Body of pancreas (tissue), 4 donors: ENCODE data around the gene ANKRD11. TPM values are rescaled to one million over a fixed set of nuclear protein-coding genes. Genes with fewer than 3 reads are reported as not detected.

Source experiments
- ATAC-seq: fragments of 150-250 bp; one replicate; pipeline ENCODE4 v1.9.1; 2016
- DNase-seq, 4 donors: peaks; one replicate each; pipeline ENCODE4 v3.0.0-alpha.2; 2019
- H3K27ac ChIP-seq, 4 donors: fragments of 200-600 bp; sonication (generic); 1 replicate in 3 of 4; 2 replicates in 1 of 4; pipeline versions ENCODE4 v1.5.1 to v1.6.1; 2016 to 2019; ENCODE audit warnings: mild to moderate bottlenecking in 1 of 4, mixed read lengths in 1 of 4, moderate library complexity in 1 of 4
- H3K27me3 ChIP-seq, 2 donors: fragments of 200-600 bp; sonication (generic); one replicate each; pipeline ENCODE4 v1.6.0; 2016; ENCODE audit warnings: mild to moderate bottlenecking in 1 of 2
- H3K36me3 ChIP-seq, 2 donors: fragments of 200-600 bp; sonication (generic); replicated peaks in 1 of 2; 2 replicates each; pipeline ENCODE4 v1.5.1; 2016; ENCODE audit warnings: low read depth in 2 of 2; ENCODE audit not compliant: insufficient read depth in 1 of 2
- H3K4me1 ChIP-seq: fragments of 200-600 bp; sonication (generic); one replicate; pipeline ENCODE4 v1.6.0; 2016
- H3K4me3 ChIP-seq, 2 donors: fragments of 200-600 bp; sonication (generic); 1 replicate in 1 of 2; 2 replicates in 1 of 2; pipeline ENCODE4 v1.5.1; 2016 to 2019
- H3K9me3 ChIP-seq, 3 donors: fragments of 200-600 bp; sonication (generic); 1 replicate in 2 of 3; 2 replicates in 1 of 3; pipeline ENCODE4 v1.5.1; 2016
- CTCF ChIP-seq, 7 experiments: fragments of 450-650 bp in 4 of 7; fragments of 200-600 bp in 3 of 7; sonication (generic) in 3 of 7; IDR thresholded peaks; one replicate each; pipeline ENCODE4 v1.5.1; 2016 to 2019; ENCODE audit warnings: antibody characterized with exemption in 7 of 7
- POLR2A ChIP-seq, 3 donors: fragments of 450-650 bp; IDR thresholded peaks; one replicate each; pipeline ENCODE4 v1.6.1; 2016; ENCODE audit warnings: antibody characterized with exemption in 3 of 3, mild to moderate bottlenecking in 2 of 3
- WGBS, 2 donors: methylation state at CpG; one replicate each; pipeline ENCODE4 v1.1.5; 2017; 5-methylcytosine and 5-hydroxymethylcytosine counted together
- intact Hi-C: fragments of 100-400 bp; cut with DNase I; formaldehyde crosslinking; loops from one replicate; pipeline ENCODE4 v1.15.1; 2023
- total RNA-seq, 2 donors: library from RNA; depleted of rRNA; stranded (reverse); fragments of >200 nt; gene quantifications; one replicate each; pipeline ENCODE4 v1.1.0, GENCODE V29; 2016

ANKRD11 gene
- total RNA-seq, 2 donors from 2014 or later = 52.1 to 97.9 TPM

- Histone ChIP-seq H3K27ac (no peak overlapping the region), H3K9me3 (no peaks in the 10 kb centered on the region), H3K36me3 (no peaks in the 10 kb centered on the region), H3K4me1 (peaks cover 44% of the 10 kb centered on the region), H3K4me3 (no peak overlapping the region), H3K27me3 (no peaks in the 10 kb centered on the region)
- intact Hi-C loops = no loop called here
- ATAC-seq = no peak
- TF ChIP-seq POLR2A (IDR thresholded peaks at IDR 0.05) (no peak), CTCF (IDR thresholded peaks at IDR 0.05) (no peak)
- 77 to 97% methylated on average over 18 to 35 of the region's 35 CpGs for WGBS, 2 donors
- no peak for DNase-seq
Measured at GRCh38 chr16:89341697-89342694, 148.4 kb downstream of the ANKRD11 start.

GRCh38 chr16:89341279-89341678, 149.1 kb downstream of the ANKRD11 start:
- DNase-seq (no peak), ATAC-seq (no peak)
- no peak for TF ChIP-seq CTCF (IDR thresholded peaks at IDR 0.05)
- no peak for TF ChIP-seq POLR2A (IDR thresholded peaks at IDR 0.05)
- Histone ChIP-seq H3K9me3 (no peaks in the 10 kb centered on the region), H3K36me3 (no peaks in the 10 kb centered on the region), H3K4me1 (peaks cover 36% of the 10 kb centered on the region), H3K27me3 (no peaks in the 10 kb centered on the region), H3K27ac (no peak overlapping the region), H3K4me3 (no peak overlapping the region)
- 63 to 65% methylated on average over 4 to 7 of the region's 7 CpGs for WGBS, 2 donors
- intact Hi-C loops = no loop called here

DNA sequence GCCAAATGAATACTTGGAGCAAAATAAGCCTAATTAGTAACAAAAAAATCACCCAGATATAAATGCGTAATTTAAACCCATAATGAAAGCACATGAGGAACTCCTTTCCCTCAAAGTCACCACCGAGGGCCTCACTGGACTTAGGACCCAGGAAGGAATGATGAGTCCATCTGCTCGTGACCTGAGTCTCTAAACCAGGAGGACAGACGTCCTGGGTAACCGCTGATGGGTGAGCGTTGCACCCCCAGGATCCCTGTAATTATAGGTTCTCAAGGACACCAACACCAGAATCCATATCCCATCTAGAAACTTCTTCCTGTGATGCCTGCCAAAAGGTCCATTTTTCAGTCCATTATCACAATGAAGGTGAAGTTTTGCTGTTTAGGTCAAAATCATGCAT, 151.5 kb downstream of the ANKRD11 start:
- ATAC-seq = no peak
- WGBS, 2 donors = 77 to 78% methylated on average over 6 of the region's 6 CpGs
- H3K4me1 ChIP-seq = peaks cover 32% of the 10 kb centered on the region
- peak in 1 of 4 donors; percentile 4 for DNase-seq
- no peak for TF ChIP-seq CTCF (IDR thresholded peaks at IDR 0.05)
- no peak for TF ChIP-seq POLR2A (IDR thresholded peaks at IDR 0.05)
- H3K27ac ChIP-seq = no peak overlapping the region
- H3K36me3 ChIP-seq = no peaks in the 10 kb centered on the region
- intact Hi-C loops = loop anchor here (5.0 kb wide), 1 partner anchor 158 kb away; no protein-coding TSS in a partner anchor
- H3K27me3 ChIP-seq = no peaks in the 10 kb centered on the region
- H3K9me3 ChIP-seq = no peaks in the 10 kb centered on the region
- no peak overlapping the region for H3K4me3 ChIP-seq

DNA sequence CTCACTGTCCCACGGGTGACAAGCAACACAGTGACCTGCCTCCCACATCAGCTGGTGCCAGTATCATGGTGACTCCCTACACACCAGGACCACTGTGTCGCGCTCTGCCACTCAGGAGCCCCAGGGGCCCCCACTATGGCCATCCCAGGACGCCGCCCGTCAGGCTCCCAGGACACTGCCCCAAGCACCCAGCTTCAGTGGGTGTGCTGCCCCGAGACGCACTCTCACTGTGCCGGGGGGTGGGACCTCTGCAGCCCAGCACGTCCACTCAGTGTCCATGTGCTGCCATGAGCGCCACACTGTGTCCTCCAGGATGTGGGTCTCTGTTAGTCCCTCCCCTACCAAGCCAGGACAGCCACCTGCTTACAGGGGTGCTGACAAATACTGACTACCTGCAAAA, 152.4 kb downstream of the ANKRD11 start:
- DNase-seq = no peak
- peaks cover 36% of the 10 kb centered on the region for H3K4me1 ChIP-seq

More for the DNA sequence above, 152.4 kb downstream of the ANKRD11 start:
- WGBS, 2 donors = 86 to 94% methylated on average over 3 to 7 of the region's 11 CpGs
- Histone ChIP-seq H3K36me3 (no peaks in the 10 kb centered on the region), H3K4me3 (no peak overlapping the region), H3K27me3 (no peaks in the 10 kb centered on the region), H3K27ac (no peak overlapping the region), H3K9me3 (no peaks in the 10 kb centered on the region)
- intact Hi-C loops = loop anchor here (5.0 kb wide), 1 partner anchor 159 kb away; no protein-coding TSS in a partner anchor
- no peak for TF ChIP-seq POLR2A (IDR thresholded peaks at IDR 0.05)
- TF ChIP-seq CTCF (IDR thresholded peaks at IDR 0.05) = no peak
- ATAC-seq = no peak
